ENCODE measurements around the gene STRAP.
A peak's percentile ranks its signal among the peaks of the same experiment; 100 is the strongest.
"Not testable (repeated sequence)": the region's sequence is repeated elsewhere in the genome, so short reads cannot be mapped to it uniquely, and the experiment has no call there.

STRAP gene

DNA sequence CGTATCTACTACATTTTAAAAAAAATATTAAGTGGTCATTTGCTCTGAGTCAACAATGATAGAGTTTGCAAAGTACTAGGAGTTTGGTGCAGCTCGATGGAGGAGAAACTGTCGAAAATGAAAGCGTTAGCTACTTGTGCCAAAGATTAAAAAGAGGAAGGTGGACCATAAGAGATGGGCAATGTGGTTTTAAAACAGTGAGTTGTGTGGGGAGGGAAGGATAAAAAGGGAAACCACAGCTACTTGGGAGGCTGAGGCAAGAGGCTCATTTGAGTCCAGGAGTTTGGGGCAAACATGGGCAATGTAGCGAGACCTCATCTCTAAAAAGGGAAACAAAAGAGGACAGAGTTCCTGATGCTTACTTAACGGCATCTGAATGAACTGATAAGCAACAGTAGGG is 18.2 kb upstream of the STRAP start:
- no peak for DNase-seq (ENCODE audit: low read depth in 2 of 3, low spot score in 1 of 3)

DNA sequence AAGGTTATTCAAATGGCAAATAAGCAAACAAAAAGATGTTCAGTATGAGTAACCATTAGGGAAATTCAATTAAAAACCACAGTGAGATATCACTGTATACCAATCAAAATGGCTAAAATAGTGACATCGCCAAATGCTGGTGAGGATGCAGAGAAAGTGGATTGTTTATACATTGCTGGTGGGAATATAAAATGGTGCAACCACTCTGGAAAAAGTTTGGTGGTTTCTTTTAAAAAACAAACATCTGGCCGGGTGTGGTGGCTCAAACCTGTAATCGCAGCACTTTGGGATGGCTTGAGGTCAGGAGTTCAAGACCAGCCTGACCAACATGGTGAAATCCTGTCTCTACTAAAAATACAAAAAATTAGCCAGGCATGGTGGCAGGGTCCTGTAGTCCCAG is 14.0 kb upstream of the STRAP start:
- no peak for DNase-seq (ENCODE audit: low read depth in 2 of 3, low spot score in 1 of 3)

DNA sequence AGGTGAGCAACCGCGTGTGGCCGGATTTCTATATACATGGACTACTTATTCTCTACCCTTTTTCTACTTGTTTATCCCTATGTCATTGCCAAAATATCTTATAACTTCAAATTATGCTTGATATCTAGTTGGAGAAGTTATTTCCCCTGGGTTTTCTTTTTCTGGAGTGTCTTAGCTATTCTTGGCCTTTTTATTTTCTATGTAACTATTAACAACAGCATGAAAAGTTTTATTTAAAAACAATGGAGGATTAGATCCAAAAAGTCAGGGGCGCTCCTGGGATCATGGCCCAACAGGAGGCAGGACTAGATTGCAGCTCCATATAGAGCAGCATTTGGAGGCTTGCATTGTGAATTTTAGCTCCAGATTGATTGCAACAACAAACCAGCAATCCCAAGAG is 8.6 kb upstream of the STRAP start:
- no peak for DNase-seq (ENCODE audit: low read depth in 2 of 3, low spot score in 1 of 3)

DNA sequence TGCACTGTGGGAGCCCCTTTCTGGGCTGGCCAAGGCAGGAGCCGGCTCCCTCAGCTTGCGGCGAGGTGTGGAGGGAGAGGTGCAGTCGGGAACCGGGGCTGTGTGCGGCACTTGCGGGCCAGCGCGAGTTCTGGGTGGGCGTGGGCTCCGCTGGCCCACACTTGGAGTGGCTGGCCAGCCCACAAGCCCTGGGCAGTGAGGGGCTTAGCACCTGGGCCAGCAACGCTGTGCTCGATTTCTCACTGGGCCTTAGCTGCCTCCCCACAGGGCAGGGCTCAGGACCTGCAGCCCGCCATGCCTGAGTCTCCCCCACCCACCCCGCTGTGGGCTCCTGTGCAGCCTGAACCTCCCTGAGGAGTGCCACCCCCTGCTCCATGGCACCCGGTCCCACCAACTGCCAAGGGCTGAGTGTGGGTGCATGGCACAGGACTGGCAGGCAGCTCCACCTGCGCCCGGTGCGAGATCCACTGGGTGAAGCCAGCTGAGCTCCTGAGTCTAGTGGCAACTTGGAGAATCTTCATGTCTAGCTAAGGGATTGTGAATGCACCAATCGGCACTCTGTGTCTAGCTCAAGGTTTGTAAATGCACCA is 7.5 kb upstream of the STRAP start:
- not testable (repeated sequence) for DNase-seq (ENCODE audit: low read depth in 2 of 3, low spot score in 1 of 3)

DNA sequence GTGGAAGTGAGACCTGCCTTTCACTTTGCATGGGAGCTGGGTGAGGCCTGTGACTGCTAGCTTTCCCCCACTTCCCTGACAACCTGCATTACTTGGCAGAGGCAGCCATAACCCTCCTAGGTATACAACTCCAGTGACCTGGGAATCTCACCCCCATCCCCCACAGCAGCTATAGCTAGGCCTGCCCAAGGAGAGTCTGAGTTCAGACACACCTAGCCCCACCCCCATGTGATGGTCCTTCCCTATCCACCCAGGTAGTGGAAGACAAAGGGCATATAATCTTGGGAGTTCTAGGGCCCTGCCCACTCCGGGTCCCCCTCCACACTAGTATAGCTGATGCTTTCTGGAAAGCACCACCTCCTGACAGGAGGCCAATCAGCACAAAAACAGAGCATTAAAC is 6.3 kb upstream of the STRAP start:
- DNase-seq (ENCODE audit: low read depth in 2 of 3, low spot score in 1 of 3): no peak

DNA sequence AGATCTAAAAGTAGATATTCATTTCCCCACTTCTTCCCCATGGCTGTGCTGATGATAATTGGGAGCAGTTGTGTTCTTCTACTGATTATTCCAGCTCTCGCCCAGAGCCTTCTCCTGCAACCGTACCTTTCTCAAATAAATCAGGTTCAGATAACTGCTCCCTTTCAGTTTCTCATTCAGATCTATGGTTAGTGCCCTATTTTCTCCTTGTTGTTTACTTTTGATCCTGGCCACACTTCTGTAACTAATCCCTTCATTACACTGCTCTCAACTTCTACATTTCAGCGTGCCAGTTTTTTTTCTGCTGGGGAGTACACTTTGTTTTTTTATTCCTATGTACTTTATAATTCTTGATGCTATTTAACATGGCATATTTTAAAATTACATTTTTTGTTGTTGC is 2.8 kb upstream of the STRAP start:
- DNase-seq (ENCODE audit: low read depth in 2 of 3, low spot score in 1 of 3): no peak

DNA sequence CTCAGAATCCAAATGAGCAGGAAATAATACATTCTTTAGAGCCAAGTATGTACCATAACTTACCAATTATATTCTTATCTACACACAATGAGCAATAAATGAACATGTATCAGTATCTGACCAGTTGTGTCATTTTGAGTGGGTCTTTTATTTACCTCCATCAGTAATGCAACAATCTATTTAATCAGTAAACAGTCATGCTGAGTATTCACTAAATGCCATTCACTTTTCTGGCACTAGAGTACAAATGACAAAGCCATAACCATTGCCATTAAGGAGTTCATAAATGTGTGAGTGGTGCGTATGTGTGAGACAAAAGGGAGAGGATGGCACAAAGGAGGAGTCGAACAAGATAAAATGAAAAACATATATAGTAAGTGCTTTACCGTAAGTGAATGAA is 1.5 kb upstream of the STRAP start:
- DNase-seq (ENCODE audit: low read depth in 2 of 3, low spot score in 1 of 3): no peak

DNA sequence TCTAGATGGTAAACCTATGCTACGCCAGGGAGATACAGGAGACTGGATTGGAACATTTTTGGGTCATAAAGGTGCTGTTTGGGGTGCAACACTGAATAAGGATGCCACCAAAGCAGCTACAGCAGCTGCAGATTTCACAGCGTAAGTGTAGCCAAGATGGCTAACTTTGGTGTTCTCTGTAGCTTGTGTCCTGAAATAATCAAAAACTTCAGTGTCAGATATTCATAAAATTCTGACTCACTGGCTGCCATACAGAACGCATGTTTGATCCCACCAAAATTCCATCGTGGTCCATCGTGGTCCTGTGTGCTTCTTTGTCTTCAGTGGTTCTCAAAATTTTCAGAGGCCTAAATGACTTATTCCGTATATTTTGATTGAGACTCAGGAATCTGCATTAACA is 1.3 kb downstream of the STRAP start:
- no peak for DNase-seq (ENCODE audit: low read depth in 2 of 3, low spot score in 1 of 3)

DNA sequence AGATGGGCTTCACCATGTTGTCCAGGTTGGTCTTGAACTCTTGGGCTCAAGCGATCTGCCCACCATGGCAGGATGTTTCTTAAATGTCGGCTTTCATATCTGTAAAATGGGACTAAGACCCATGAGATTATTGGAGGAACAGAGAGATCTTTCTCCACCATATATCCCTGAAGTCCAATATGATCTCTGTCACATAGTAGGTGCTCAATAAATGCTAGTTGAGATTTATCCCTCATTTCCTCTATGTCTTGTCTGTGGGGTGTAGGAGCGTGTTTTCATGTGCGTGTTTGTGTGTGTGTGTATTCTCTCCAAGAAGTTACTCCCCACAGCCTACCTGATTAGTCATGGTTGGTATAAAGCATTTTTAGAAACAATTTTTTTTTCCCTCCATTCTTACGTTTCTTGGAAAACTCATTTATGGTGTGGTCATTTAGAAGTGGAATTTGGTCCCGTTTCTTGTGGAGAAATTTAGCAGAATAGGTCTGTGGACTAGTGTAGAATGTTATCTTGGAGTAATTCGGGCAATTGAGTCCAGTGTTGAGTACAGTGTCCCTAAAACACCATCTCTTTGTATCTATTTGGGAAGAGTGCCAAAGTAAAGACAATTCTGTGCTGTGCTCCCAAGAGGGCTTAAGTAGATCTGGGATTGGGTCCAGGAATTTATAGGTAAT is 4.3 kb downstream of the STRAP start:
- DNase-seq (ENCODE audit: low read depth in 2 of 3, low spot score in 1 of 3): no peak

DNA sequence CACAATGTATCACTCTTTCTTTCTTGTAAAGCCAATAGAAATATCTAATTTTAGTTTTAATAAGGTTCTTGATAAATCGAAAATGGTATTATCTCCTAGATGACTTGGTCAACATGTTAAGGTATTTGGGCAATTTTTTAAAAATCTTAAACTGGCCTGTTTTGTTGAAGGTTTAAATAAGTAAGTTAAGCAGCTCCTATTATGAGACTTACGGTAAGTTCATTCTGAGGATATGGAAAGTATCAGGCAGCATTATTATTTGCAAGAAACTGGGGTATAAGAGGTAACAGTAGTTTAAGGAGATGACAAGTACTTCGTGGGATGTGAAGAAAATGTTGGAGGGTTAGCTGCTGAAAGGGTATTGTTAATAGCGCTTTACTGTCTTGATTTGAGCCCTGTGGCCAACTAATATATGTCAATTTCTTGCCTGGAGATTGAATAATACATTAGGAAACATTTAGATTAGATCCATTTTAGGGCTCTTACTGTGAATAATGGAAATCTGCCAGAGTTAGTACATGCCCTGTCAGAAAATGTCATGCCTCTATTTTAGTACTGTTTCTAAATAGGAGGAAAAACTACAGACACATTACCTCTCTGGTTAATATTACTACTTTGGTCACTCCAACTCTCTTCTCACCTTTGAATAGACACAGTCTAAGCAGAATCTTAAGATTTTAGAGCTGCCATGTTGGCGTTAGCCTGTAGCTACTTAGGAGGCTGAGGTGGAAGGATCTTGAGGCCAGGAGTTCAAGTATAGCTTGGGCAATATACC is 5.0 kb downstream of the STRAP start:
- DNase-seq (ENCODE audit: low read depth in 2 of 3, low spot score in 1 of 3): no peak

DNA sequence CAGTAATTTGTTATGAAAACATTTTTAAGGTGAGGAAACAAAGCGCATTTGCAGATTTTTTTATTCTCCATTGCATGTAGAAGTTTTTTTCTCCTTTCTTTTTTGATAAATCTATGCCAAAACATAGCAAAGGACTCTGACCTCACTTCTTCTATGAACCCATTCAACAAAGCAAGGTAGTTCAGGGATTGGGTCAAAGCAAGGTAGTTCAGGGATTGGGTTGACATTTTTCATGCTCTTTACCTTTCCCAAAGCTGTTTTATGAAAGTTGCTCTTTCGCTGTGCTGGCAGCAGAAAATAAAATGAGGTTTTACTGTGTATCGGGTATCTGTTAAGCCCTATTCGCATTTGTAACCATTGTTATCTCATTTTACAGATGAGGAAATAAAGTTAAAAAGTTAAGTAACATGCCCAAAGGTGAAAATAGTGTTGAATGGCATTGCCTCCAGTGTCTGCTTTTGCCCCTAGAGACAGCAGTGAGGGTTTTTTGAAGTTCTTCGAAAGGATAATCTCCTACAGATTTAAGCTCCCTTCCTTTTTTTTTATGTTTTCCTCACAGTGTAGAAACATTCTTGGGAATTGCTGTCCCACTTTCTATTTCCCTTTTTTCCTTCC is 10.6 kb downstream of the STRAP start:
- DNase-seq (ENCODE audit: low read depth in 2 of 3, low spot score in 1 of 3): no peak

DNA sequence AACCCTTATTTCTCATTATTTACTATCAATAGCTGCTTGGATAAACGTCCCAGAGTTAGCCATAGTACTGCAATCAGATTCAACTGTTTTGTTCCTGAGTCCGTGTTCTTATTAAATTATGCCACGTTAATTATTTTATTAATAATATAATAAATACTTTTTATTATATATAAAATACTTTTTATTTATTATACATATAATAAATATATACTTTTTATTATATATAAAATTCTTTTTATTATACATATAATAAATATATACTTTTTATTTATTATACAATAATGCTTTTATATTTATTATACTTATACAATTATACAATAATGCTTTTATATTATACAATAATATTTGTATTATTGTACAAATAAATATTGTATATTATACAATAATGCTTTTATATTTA is 11.1 kb downstream of the STRAP start:
- DNase-seq (ENCODE audit: low read depth in 2 of 3, low spot score in 1 of 3): no peak

DNA sequence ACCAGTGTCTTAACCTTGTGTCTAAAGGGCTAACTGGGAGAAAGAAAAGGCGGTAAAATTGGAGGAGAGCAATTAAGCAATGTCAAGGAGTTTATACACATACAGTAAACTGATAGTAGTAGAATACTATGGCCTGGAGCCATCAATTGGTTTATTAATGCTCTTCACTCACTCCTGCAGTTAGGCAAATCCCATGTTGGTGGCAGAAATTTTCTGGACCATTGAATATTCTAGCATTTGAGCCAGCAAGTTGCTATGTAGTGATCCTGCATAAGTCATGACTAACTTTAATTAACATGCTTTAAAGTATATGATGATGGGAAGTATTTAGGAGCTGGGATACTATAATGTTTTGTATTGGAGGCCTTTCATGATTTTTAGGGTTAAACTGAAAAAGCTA is 14.7 kb downstream of the STRAP start:
- no peak for DNase-seq (ENCODE audit: low read depth in 2 of 3, low spot score in 1 of 3)

DNA sequence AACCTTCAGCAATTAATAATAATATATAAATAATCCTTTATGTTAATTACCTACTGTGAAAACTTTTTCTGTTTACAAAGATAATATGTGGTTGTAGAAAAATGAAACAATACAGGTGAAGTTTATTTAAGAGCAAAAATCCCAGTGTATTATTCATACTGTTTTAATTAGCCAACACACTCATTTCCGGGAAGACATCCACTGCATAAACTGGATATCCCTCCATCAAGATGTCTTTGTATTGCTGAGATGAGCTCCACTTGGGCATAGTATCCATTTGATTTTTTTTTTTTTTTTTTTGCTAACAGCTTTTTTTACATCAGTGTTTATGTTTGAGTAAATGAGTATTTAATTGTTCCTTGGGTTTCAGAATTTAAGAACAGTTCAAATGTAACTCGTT is 15.2 kb downstream of the STRAP start:
- DNase-seq (ENCODE audit: low read depth in 2 of 3, low spot score in 1 of 3): no peak

DNA sequence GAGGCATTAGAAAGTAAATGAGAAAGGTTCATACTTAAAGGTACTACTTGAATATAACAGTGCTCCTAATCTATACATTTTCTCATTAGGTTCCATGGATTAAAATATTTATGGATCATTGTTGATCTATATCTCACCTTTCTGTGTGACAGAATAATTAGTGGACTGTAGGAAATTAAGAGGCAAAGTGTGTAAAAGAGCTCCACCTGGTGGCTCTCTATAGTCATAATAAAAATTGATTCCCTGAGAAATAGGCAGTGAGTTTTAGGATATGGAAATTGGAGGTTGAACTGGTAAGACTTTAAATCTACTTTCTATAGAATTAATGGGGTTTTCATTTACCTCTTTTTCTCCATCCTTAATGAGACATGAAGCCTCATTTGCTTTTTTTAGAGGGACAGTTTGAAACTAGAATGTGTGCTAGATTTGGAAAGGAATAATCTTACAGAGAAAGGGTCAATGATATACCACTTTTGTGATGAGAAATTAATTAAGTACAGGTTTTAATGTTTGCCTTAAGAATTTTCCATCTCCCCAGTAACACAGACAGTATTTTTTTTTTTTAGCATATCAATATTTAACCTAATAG is 17.2 kb downstream of the STRAP start:
- no peak for DNase-seq (ENCODE audit: low read depth in 2 of 3, low spot score in 1 of 3)

DNA sequence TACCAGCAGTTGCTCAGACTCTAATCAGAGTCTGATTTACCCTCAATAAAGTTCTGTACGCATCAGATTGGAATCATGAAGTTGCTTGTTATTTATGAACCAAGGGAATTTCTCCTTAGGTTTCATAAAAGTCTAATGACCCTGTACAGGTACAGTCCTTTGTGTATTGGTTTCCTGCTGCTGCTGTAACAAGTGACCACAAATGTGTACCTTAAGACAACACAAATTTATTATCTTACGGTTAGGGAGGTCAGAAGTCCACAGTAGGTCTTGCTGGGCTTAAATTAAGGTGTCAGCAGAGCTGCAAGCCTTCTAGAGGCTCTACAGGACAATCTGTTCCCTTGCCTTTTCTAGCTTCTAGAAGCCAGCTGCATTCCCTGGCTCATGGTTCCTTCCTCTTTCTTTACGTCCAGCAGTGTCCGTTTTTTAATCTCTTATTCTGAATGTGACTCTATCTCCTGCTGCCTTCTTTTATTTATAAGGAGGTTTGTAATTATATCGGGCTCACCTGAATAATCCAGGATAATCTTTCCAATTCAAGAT is 22.3 kb downstream of the STRAP start:
- no peak for DNase-seq (ENCODE audit: low read depth in 2 of 3, low spot score in 1 of 3)

DNA sequence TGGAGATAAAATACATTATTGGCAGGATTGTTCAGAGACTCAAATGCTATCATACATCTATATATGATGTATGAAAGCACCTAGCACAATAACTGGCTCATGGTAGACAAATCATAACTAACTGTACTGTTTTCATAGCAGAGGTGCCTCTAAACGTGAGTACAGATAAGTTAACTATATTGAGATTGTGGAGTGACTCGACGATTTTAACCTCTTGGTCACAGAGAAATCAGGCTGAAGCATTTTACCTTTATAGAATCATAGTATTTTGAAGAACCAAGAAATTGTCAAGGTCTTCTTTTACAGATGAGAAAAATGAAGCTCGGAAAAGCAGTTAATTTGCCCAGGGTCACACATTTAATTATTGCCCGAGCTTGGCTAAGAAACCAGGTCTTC is 28.3 kb downstream of the STRAP start:
- no peak for DNase-seq (ENCODE audit: low read depth in 2 of 3, low spot score in 1 of 3)

DNA sequence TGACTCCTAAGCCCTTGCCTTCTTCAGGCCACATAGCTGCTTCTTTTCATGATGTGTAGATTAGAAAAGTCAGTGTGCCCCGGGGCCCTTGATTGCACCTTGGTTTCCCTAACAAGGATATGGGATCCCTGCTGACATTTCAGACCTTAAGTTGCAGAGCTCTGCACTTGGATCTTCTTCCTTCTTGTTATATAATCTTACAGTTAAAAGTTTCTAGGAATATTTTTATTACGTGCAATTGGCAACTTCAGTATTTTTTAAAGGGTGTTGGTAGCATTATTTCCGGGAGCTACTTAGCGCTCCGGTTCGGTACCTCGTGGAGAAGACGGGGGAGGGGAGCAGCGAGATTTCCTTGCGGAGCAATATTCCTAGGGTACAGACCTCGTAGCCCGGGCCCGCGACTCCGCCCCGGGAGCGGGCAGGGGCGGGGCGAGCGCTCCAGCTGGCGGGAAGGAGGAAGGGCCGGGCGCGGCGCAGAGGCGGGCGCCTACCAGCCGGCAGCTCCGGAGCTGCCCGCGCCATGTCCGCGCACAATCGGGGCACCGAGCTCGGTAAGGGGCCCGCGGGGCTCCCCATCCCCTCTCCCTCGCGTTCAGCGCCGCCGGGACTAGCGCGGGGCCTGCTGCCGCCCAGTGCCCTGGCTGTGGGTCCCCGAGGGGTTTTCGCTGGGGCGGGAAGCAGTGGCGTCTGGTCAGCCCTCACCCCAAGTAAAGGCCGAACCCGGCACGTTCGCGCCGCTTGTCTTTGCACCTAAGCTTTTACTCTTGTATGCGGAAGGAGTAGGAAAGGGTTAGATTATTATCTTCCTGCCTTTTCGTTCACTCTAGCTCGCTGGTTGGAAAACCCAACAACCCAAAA is 28.9 kb downstream of the STRAP start, which contains the start of gene DERA:
Gene DERA, plus strand, starts transcription at position 469 of the 858 bp plus-strand sequence. Its CDS starts 52 bp downstream, at position 521.
- peak; percentile 22 to 59 (median 33) for DNase-seq (ENCODE audit: low read depth in 2 of 3, low spot score in 1 of 3)

DNA sequence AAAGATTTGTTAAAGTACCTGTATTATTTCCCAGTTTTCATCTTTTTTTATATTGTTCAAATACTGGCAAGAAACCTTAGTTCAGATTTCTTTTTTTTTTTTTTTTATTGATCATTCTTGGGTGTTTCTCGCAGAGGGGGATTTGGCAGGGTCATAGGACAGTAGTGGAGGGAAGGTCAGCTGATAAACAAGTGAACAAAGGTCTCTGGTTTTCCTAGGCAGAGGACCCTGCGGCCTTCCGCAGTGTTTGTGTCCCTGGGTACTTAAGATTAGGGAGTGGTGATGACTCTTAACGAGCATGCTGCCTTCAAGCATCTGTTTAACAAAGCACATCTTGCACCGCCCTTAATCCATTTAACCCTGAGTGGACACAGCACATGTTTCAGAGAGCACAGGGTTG is 29.7 kb downstream of the STRAP start:
- DNase-seq (ENCODE audit: low read depth in 2 of 3, low spot score in 1 of 3): not testable (repeated sequence)

DNA sequence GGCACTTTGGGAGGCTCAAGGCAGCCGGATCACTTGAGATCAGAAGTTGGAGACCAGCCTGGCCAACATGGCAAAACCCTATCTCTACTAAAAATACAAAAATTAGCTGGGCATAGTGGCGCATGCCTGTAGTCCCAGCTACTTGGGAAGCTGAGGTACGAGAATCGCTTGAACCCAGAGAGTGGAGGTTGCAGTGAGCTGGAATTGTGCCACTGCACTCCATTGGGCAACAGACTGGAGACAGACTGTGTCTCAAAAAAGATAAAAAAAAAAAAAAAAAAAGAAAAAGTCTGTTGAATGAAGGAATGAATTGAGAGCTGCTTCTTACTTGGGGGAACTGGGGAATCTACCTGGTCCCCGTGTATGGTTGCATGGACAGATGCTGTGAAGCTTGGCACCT is 31.9 kb downstream of the STRAP start:
- not testable (repeated sequence) for DNase-seq (ENCODE audit: low read depth in 2 of 3, low spot score in 1 of 3)
